Ascending aorta (tissue), 2 donors: ENCODE measurements around the gene INTS7. TPM values are rescaled to one million over a fixed set of nuclear protein-coding genes. Genes with fewer than 3 reads are reported as not detected.

Experiments used
- DNase-seq, 2 donors: peaks; one replicate each; pipeline ENCODE4 v3.0.0-alpha.2; 2019; ENCODE audit warnings: low spot score in 2 of 2
- H3K27ac ChIP-seq, 2 donors: fragments of 200-600 bp; sonication (generic); one replicate each; pipeline ENCODE4 v1.5.1; 2016 to 2017; ENCODE audit warnings: mild to moderate bottlenecking in 1 of 2
- H3K27me3 ChIP-seq: fragments of 200-600 bp; sonication (generic); one replicate; pipeline ENCODE4 v1.5.1; 2017
- H3K36me3 ChIP-seq, 2 donors: fragments of 200-600 bp; sonication (generic); one replicate each; pipeline ENCODE4 v1.5.1; 2016
- H3K4me1 ChIP-seq, 2 donors: fragments of 200-600 bp; sonication (generic); one replicate each; pipeline ENCODE4 v1.5.1; 2016 to 2017; ENCODE audit warnings: mild to moderate bottlenecking in 1 of 2
- H3K4me3 ChIP-seq, 2 donors: fragments of 200-600 bp; sonication (generic); one replicate each; pipeline ENCODE4 v1.5.1; 2016 to 2017; ENCODE audit warnings: mild to moderate bottlenecking in 1 of 2
- H3K9me3 ChIP-seq, 2 donors: fragments of 200-600 bp; sonication (generic); one replicate each; pipeline ENCODE4 v1.5.1; 2016
- intact Hi-C: fragments of 100-400 bp; cut with DNase I; formaldehyde crosslinking; loops from one replicate; pipeline ENCODE4 v1.15.1; 2023
- total RNA-seq: library from RNA; depleted of rRNA; stranded (reverse); fragments of >200 nt; gene quantifications from one replicate; pipeline ENCODE4 v1.1.0, GENCODE V29; 2016
- TF ChIP-seq, protein P1 (sequence below), 3 experiments: fragments of 200-600 bp in 2 of 3; fragments of 450-650 bp in 1 of 3; sonication (generic) in 2 of 3; IDR thresholded peaks; one replicate each; pipeline ENCODE4 v1.5.1; 2016 to 2019; ENCODE audit warnings: antibody characterized with exemption in 3 of 3, mild to moderate bottlenecking in 1 of 3, moderate library complexity in 1 of 3

The INTS7 gene
- total RNA-seq, 1 donor from 2014 or later: 10.5 TPM

DNA sequence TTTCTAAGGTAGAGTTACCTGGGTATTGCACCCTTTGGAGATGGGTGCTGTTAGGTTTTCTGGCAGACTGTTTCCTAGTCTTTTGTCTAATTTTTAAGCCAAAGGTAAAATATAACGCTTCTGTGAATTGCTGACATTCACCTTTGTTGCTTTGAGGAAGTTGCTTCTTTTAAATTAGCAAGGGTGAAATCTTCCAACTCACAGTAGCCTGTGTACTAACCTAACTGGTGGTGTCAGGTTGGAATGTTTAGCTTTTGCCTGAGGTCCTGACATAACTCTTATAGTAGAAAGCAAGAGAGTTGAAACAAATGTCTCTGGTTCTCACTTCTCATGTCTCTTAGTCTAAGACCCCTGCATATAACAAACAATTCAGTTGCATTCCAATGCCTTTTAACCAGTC lies 143.6 kb downstream of the INTS7 start:
- TF ChIP-seq, protein P1, sequence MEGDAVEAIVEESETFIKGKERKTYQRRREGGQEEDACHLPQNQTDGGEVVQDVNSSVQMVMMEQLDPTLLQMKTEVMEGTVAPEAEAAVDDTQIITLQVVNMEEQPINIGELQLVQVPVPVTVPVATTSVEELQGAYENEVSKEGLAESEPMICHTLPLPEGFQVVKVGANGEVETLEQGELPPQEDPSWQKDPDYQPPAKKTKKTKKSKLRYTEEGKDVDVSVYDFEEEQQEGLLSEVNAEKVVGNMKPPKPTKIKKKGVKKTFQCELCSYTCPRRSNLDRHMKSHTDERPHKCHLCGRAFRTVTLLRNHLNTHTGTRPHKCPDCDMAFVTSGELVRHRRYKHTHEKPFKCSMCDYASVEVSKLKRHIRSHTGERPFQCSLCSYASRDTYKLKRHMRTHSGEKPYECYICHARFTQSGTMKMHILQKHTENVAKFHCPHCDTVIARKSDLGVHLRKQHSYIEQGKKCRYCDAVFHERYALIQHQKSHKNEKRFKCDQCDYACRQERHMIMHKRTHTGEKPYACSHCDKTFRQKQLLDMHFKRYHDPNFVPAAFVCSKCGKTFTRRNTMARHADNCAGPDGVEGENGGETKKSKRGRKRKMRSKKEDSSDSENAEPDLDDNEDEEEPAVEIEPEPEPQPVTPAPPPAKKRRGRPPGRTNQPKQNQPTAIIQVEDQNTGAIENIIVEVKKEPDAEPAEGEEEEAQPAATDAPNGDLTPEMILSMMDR (IDR thresholded peaks at IDR 0.05): no peak
- Histone ChIP-seq H3K9me3 (no peaks in the 10 kb centered on the region), H3K4me1 (no peaks in the 10 kb centered on the region), H3K36me3 (no peaks in the 10 kb centered on the region), H3K4me3 (no peak overlapping the region), H3K27ac (no peak overlapping the region), H3K27me3 (no peaks in the 10 kb centered on the region)
- intact Hi-C loops: no loop called here
- DNase-seq: no peak

Other genes with a start within 250 kb of the INTS7 start
- 17.1 TPM for gene LPGAT1, start 204.8 kb downstream of the INTS7 start, total RNA-seq
- gene DTL, start 191 bp upstream of the INTS7 start, total RNA-seq: not detected
- gene PPP2R5A, start 249.9 kb upstream of the INTS7 start, total RNA-seq: 64.7 TPM